GM21381 (cell line): ENCODE measurements around the gene ZNF365.
"Not testable (repeated sequence)": the region's sequence is repeated elsewhere in the genome, so short reads cannot be mapped to it uniquely, and the experiment has no call there.

Experiments used
- ATAC-seq: cut with Tn5 transposase; IDR thresholded peaks from one replicate; pipeline ENCODE4 v1.9.1; 2021; ENCODE audit warnings: mild to moderate bottlenecking, moderate library complexity; ENCODE audit not compliant: unreplicated experiment

ZNF365 gene

GRCh38 chr10:62377026-62377415, 2.9 kb downstream of the ZNF365 start:
- ATAC-seq = no peak

GRCh38 chr10:62377966-62378365, 3.8 kb downstream of the ZNF365 start:
- no peak for ATAC-seq

- ATAC-seq = not testable (repeated sequence)
These were observed 4.7 kb downstream of the ZNF365 start for GRCh38 chr10:62378877-62379276.

GRCh38 chr10:62379394-62379793, 5.2 kb downstream of the ZNF365 start:
- ATAC-seq = no peak

- no peak for ATAC-seq
These were observed 5.8 kb downstream of the ZNF365 start for GRCh38 chr10:62380016-62380415.

- ATAC-seq = no peak
These were observed 7.4 kb downstream of the ZNF365 start for GRCh38 chr10:62381385-62382102.

- no peak for ATAC-seq
These were observed 8.7 kb downstream of the ZNF365 start for GRCh38 chr10:62382831-62383230.

- ATAC-seq = no peak
These were observed 9.9 kb downstream of the ZNF365 start for GRCh38 chr10:62384057-62384446.

- ATAC-seq = no peak
These were observed 10.4 kb downstream of the ZNF365 start for GRCh38 chr10:62384447-62385081.

- ATAC-seq = no peak
These were observed 12.5 kb downstream of the ZNF365 start for GRCh38 chr10:62386356-62387320.

GRCh38 chr10:62388328-62388727, 14.2 kb downstream of the ZNF365 start:
- no peak for ATAC-seq

- no peak for ATAC-seq
These were observed 16.5 kb downstream of the ZNF365 start for GRCh38 chr10:62390497-62391176.

GRCh38 chr10:62393237-62393636, 19.1 kb downstream of the ZNF365 start:
- ATAC-seq = no peak

- ATAC-seq = no peak
These were observed 20.4 kb downstream of the ZNF365 start for GRCh38 chr10:62394556-62395018.

- no peak for ATAC-seq
These were observed 21.7 kb downstream of the ZNF365 start for GRCh38 chr10:62395892-62396291.

GRCh38 chr10:62396864-62397263, 22.7 kb downstream of the ZNF365 start:
- no peak for ATAC-seq

GRCh38 chr10:62399211-62399610, 25.0 kb downstream of the ZNF365 start:
- ATAC-seq = no peak

GRCh38 chr10:62402508-62402907, 28.3 kb downstream of the ZNF365 start:
- ATAC-seq = no peak

GRCh38 chr10:62410528-62410927, 36.4 kb downstream of the ZNF365 start:
- ATAC-seq = not testable (repeated sequence)

- ATAC-seq = not testable (repeated sequence)
These were observed 36.8 kb downstream of the ZNF365 start for GRCh38 chr10:62410934-62411333.

- no peak for ATAC-seq
These were observed 38.9 kb downstream of the ZNF365 start for GRCh38 chr10:62413048-62413447.
